Posterior vena cava (tissue), 2 donors: Measurements from ENCODE around the gene L2HGDH. TPM values are rescaled to one million over a fixed set of nuclear protein-coding genes. Genes with fewer than 3 reads are reported as not detected.

Source experiments
- DNase-seq: peaks from one replicate; pipeline ENCODE4 v3.0.0-alpha.2; 2020; ENCODE audit warnings: low spot score
- intact Hi-C, 2 donors: fragments of 100-400 bp; cut with DNase I; formaldehyde crosslinking; loops; one replicate each; pipeline versions ENCODE4 v1.14.1 to v1.14.2; 2022 to 2023
- microRNA-seq, 2 donors: library from miRNA; unstranded; fragments of <30 nt; microRNA quantifications; one replicate each; pipeline ENCODE4 v1.2.0, GENCODE V29; 2020 to 2021; ENCODE audit warnings: borderline microRNAs expressed in 2 of 2
- total RNA-seq, 2 donors: library from RNA; stranded (reverse); fragmentation: NEBNext Ultra II Directional; extraction: Animal tissue kit (Norgen Biotek cat#: 25700); gene quantifications; one replicate each; pipeline ENCODE4 v1.2.1, GENCODE V29; 2021
- donor health status: DM: yes; HTN: yes; CAD: no.
- donor health status: DM: yes; HTN: yes; CAD: no.

Gene L2HGDH
- total RNA-seq, 2 donors from 2014 or later: 3.3 to 3.6 TPM

- intact Hi-C loops: no loop called here
- DNase-seq: no peak
Observed at GRCh38 chr14:50210074-50210473, 102.0 kb downstream of the L2HGDH start.

DNA sequence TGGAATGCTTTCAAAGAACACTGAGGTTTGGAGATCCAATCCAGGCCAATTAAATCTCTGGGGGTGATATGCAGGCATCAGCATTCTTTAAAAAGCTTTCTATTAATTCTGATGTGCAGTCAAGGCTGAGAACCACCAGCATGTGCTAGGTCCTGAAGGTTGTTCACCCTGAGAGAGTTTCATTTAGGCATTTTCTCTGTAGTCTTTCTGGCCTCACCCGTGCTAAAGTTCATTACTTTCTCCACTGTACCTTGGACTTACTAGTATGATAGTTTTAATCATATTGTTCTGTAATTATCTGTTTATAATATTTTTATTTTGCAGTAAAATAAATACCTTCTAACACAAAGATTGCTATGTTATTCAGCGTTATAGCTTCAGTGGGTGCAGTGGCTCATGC lies 113.5 kb downstream of the L2HGDH start:
- intact Hi-C loops: no loop called here
- no peak for DNase-seq

DNA sequence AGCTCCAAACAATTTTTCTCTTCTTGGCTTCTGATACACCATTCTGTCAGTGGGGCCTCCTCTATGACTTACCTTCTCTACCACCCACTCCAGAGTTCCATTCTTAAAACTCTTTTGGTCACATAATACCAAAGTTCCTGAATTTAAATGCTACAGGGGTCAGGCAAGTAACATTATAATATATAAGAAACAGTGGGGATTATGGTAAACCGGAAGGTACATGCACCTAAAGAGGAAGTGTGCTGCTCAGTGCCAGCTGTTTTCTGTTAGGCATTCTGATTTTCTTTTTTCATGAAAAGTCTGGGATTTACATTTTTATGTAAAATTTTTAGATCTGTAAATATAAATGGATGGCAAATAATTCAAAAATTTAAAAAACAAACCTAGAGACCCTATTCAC lies 120.5 kb downstream of the L2HGDH start:
- intact Hi-C loops: no loop called here
- no peak for DNase-seq

Small RNA genes lying within 50 kb of the gene (microRNA-seq; reads per million reads assigned to microRNA genes)
- 0 reads per million in 2 donors for gene MIR4504

Other genes with a start within 250 kb of the L2HGDH start
- gene VCPKMT, start 195.7 kb downstream of the L2HGDH start, total RNA-seq: 1 to 10 TPM; 5.8 to 6.2 TPM
- gene SOS2, start 80.7 kb downstream of the L2HGDH start, total RNA-seq: 10 to 100 TPM; 41.2 to 43.8 TPM
- 10 to 100 TPM; 12.0 to 13.4 TPM for gene DMAC2L, start 95 bp upstream of the L2HGDH start, total RNA-seq
- gene CDKL1, start 84.7 kb upstream of the L2HGDH start, total RNA-seq: 10 to 100 TPM; 10.2 to 17.4 TPM
- 10 to 100 TPM; 44.9 to 48.4 TPM for gene MAP4K5, start 220.3 kb upstream of the L2HGDH start, total RNA-seq
- 10 to 100 TPM; 13.3 to 16.0 TPM for gene ATL1, start 247.9 kb upstream of the L2HGDH start, total RNA-seq